AG09309 (cell line): ENCODE data around the gene MS4A18.

ENCODE experiments used
- DNase-seq: peaks from one replicate; pipeline ENCODE4 v3.0.0-alpha.2; 2010; ENCODE audit warnings: low read depth
- H3K4me3 ChIP-seq: 2 replicates; pipeline ENCODE4 v1.5.1; 2011; ENCODE audit warnings: mild to moderate bottlenecking, low read depth, low read length, moderate library complexity; ENCODE audit not compliant: control insufficient read depth
- TF ChIP-seq, protein P1 (sequence below): IDR thresholded peaks from 2 replicates; pipeline ENCODE4 v1.5.1; 2011; ENCODE audit warnings: mild to moderate bottlenecking, low read depth, low read length, inconsistent platforms; ENCODE audit not compliant: insufficient read depth, control insufficient read depth; ENCODE audit errors: missing control alignments

The MS4A18 gene

DNA sequence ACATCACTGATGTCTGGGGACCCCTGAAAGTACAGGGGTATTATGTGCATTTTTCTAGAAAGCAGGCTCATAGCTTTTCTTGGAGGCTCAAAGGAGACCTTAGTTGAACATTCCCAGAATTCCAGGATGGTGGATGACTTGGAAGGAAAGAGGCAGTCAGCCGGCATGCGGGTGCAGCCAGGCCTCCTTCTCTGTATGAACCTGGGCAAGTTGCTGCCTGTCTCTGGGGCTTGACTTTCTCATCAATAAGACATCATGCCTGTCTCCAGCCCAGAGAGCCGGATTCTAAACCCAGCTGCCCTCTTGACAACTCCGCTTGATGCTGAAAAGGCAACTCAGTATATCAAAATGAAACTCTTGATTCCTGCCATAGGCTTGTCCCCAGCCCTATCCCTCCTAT lies 44.8 kb downstream of the MS4A18 start:
- no peak for DNase-seq
- H3K4me3 ChIP-seq: no peak overlapping the region
- TF ChIP-seq, protein P1, sequence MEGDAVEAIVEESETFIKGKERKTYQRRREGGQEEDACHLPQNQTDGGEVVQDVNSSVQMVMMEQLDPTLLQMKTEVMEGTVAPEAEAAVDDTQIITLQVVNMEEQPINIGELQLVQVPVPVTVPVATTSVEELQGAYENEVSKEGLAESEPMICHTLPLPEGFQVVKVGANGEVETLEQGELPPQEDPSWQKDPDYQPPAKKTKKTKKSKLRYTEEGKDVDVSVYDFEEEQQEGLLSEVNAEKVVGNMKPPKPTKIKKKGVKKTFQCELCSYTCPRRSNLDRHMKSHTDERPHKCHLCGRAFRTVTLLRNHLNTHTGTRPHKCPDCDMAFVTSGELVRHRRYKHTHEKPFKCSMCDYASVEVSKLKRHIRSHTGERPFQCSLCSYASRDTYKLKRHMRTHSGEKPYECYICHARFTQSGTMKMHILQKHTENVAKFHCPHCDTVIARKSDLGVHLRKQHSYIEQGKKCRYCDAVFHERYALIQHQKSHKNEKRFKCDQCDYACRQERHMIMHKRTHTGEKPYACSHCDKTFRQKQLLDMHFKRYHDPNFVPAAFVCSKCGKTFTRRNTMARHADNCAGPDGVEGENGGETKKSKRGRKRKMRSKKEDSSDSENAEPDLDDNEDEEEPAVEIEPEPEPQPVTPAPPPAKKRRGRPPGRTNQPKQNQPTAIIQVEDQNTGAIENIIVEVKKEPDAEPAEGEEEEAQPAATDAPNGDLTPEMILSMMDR: no peak

DNA sequence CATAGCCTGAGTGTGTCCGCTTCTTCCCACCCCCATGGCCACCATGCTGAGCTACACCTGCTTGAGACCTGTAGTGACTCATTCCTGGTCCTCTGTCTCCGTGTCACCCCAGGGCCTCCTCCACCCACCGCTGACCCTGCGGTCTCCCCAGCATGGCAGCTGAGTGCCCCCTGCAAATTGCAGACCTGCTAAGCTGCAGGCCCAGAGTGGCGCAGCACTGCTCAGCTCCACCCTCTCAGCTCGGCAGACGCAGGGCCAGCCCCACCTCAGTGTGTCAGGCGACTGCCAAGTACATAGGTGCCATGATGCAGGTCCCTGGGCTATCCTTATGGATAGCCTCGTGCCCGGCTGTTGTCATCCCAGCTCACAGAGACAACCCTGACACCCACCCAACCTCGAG lies 45.3 kb downstream of the MS4A18 start:
- TF ChIP-seq, protein P1: no peak
- H3K4me3 ChIP-seq: no peak overlapping the region
- DNase-seq: no peak

DNA sequence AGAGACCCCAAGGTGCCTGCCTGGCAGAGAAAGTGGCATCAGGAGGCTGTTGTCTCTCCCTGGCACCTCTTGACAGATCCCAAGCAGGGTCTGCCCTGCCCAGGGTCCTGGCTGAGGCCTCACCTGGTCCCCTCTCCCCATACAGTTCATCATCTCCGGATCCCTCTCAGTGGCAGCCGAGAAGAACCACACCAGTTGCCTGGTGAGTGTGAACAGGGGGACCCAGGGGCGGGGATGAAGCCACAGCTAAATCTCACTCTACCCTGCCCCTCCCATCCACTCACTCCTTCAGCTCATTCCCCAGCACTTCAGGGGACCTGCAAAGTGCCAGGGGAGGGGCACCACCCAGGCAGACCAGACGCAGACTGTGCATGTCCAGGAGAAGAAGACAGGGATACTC lies 46.6 kb downstream of the MS4A18 start:
- TF ChIP-seq, protein P1: no peak
- no peak overlapping the region for H3K4me3 ChIP-seq
- DNase-seq: no peak

DNA sequence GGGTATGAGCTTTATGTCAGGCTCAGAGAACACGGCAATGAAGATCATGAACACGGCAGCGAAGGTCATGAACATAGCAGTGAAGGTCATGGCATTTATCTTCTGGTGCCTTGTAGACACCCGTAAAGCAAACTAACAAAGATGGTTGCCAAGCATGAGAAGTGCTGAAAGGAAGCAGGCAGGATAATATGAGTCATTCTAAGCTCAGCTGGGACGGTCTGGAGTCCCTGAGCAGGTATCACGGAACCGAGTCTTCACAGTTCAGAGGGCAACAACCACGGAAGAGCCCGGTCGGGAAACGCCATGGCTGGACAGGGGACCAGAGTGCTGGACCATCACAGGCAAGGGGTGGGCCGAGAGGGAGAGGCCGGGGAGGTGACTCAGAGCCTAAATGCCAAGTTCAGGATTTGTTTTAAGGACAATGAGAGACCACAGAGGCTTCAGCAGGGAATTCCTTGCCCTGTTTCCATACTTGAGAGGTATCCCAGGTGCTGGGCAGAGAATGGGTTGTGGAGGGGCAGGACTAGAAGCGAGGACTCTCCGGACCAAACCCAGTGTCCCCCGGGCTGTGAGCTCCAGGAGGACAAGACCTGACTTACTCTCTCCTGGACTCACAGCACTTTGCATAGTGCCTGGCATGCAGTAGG lies 47.5 kb downstream of the MS4A18 start:
- no peak for DNase-seq
- H3K4me3 ChIP-seq: no peak overlapping the region
- TF ChIP-seq, protein P1: no peak

DNA sequence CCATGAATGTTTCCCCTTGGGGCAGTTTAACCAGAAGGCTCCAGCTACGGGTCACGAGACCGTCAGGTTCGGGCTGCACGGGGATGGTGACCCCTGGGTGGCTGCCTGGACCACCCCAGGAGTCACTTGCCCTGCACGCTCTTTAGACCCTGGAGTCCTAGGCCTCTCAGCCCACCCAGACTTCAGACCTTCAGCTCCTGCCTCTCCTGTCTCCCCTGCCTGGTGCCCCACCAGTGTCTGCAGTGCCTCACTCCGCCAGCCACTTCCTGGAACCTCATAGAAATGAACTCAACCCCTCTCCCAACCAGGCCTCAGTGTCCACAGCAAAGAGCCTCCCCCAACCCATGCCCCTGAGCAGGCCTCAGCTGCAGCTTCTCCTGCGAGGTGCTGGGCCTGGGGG lies 48.1 kb downstream of the MS4A18 start:
- TF ChIP-seq, protein P1: no peak
- DNase-seq: no peak

DNA sequence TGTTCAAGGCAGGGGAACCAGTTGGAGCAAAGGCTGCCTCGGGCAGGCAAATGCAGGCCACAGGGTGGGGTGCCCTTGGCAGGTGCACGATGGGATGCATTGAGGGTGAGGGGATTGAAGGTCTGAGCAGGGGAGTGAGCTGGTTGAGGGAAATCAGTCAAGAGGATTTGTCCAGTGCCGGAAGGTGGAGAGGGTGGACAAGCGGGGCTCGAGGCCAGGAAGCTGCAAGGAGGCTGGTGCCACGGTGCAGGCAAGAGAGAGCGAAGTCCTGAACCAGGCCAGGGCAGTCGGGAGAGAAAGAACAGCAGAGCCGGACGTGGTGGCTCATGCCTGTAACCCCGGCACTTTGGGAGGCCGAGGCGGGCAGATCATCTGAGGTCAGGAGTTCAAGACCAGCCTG lies 50.2 kb downstream of the MS4A18 start:
- no peak for DNase-seq
- TF ChIP-seq, protein P1: no peak
- no peak overlapping the region for H3K4me3 ChIP-seq

More for the DNA sequence above, 48.1 kb downstream of the MS4A18 start:
- H3K4me3 ChIP-seq: no peak overlapping the region
